Uterus (tissue), 2 donors: ENCODE data around the gene GALNT18.

ENCODE experiments used
- POLR2A ChIP-seq, 2 donors: fragments of 450-650 bp; IDR thresholded peaks; one replicate each; pipeline ENCODE4 v1.6.1; 2016; ENCODE audit warnings: antibody characterized with exemption in 2 of 2, mild to moderate bottlenecking in 1 of 2, moderate library complexity in 1 of 2
- TF ChIP-seq, protein P1 (sequence below), 4 experiments: fragments of 200-600 bp in 2 of 4; fragments of 450-650 bp in 2 of 4; sonication (generic) in 2 of 4; IDR thresholded peaks; one replicate each; pipeline ENCODE4 v1.5.1; 2016 to 2019; ENCODE audit warnings: antibody characterized with exemption in 4 of 4, mild to moderate bottlenecking in 2 of 4, moderate library complexity in 1 of 4

DNA sequence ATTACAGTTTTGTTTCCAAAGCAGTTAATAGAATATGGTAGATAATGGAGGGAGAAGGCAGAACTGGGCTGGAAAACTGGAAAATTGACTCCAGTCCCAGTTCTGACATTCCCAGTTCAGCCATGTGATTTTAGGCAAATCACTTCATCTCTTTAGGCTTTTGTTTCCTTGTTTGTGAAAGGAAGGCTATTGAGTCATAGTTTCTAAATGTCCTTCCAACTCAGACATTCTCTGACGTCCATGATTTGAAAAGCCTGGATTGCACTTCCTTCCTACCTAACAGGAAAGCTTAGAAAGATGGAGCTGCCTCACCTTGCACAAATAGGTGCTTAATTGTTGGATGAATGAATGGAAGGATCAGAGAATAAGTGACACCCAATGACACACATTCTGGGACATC, 19.8 kb upstream of the GALNT18 start:
- TF ChIP-seq, protein P1, sequence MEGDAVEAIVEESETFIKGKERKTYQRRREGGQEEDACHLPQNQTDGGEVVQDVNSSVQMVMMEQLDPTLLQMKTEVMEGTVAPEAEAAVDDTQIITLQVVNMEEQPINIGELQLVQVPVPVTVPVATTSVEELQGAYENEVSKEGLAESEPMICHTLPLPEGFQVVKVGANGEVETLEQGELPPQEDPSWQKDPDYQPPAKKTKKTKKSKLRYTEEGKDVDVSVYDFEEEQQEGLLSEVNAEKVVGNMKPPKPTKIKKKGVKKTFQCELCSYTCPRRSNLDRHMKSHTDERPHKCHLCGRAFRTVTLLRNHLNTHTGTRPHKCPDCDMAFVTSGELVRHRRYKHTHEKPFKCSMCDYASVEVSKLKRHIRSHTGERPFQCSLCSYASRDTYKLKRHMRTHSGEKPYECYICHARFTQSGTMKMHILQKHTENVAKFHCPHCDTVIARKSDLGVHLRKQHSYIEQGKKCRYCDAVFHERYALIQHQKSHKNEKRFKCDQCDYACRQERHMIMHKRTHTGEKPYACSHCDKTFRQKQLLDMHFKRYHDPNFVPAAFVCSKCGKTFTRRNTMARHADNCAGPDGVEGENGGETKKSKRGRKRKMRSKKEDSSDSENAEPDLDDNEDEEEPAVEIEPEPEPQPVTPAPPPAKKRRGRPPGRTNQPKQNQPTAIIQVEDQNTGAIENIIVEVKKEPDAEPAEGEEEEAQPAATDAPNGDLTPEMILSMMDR (IDR thresholded peaks at IDR 0.05) = no peak
- no peak for TF ChIP-seq POLR2A (IDR thresholded peaks at IDR 0.05)
